Calu3 (cell line): ENCODE results near the gene MDFI. TPM values are rescaled to one million over a fixed set of nuclear protein-coding genes. Genes with fewer than 3 reads are reported as not detected.

Experiments used
- BruUV-seq: library from RNA; stranded (reverse); fragments of 400-500 nt; replicated peaks from 2 replicates; lab custom pipeline; 2021; lab: Mats Ljungman, UMichigan
- CTCF ChIA-PET: fragments of 300-600 bp; sonication (Branson Sonifier 250); formaldehyde crosslinking; loops from one replicate; lab custom pipeline; 2022; ENCODE audit warnings: antibody characterized with exemption; lab: Charles Lee
- DNase-seq: peaks from one replicate; pipeline ENCODE4 v3.0.0; 2022
- H3K27ac Mint-ChIP-seq: one replicate; pipeline ENCODE4 v1.8.0; 2022; ENCODE audit warnings: mixed read lengths; ENCODE audit not compliant: unreplicated experiment
- H3K27me3 Mint-ChIP-seq: one replicate; pipeline ENCODE4 v1.8.0; 2022; ENCODE audit warnings: mixed read lengths; ENCODE audit not compliant: unreplicated experiment
- H3K36me3 Mint-ChIP-seq: one replicate; pipeline ENCODE4 v1.8.0; 2022; ENCODE audit warnings: mild to moderate bottlenecking, moderate library complexity, mixed read lengths; ENCODE audit not compliant: insufficient read depth, unreplicated experiment
- H3K4me1 Mint-ChIP-seq: one replicate; pipeline ENCODE4 v1.8.0; 2022; ENCODE audit warnings: mild to moderate bottlenecking, low read depth, mixed read lengths; ENCODE audit not compliant: unreplicated experiment
- H3K4me3 Mint-ChIP-seq: one replicate; pipeline ENCODE4 v1.8.0; 2022; ENCODE audit warnings: mild to moderate bottlenecking, low read depth, moderate library complexity, mixed read lengths; ENCODE audit not compliant: unreplicated experiment
- H3K9me3 Mint-ChIP-seq: one replicate; pipeline ENCODE4 v1.8.0; 2022; ENCODE audit warnings: low read depth, mixed read lengths; ENCODE audit not compliant: unreplicated experiment
- intact Hi-C: fragments of 100-400 bp; cut with micrococcal nuclease; formaldehyde crosslinking; loops from one replicate; pipeline ENCODE4 v1.10.0; 2022; ENCODE audit not compliant: unreplicated experiment
- total RNA-seq: library from RNA; stranded (reverse); gene quantifications from 2 replicates; pipeline ENCODE4 v1.2.3, GENCODE V29; 2022
- TF ChIP-seq, protein P1 (sequence below): fragments of 200-600 bp; IDR thresholded peaks from one replicate; pipeline ENCODE4 v1.8.0; 2022; ENCODE audit warnings: antibody characterized with exemption; ENCODE audit not compliant: unreplicated experiment

The MDFI gene
- total RNA-seq, 1 experiment from 2014 or later, result 19.7 TPM

DNA sequence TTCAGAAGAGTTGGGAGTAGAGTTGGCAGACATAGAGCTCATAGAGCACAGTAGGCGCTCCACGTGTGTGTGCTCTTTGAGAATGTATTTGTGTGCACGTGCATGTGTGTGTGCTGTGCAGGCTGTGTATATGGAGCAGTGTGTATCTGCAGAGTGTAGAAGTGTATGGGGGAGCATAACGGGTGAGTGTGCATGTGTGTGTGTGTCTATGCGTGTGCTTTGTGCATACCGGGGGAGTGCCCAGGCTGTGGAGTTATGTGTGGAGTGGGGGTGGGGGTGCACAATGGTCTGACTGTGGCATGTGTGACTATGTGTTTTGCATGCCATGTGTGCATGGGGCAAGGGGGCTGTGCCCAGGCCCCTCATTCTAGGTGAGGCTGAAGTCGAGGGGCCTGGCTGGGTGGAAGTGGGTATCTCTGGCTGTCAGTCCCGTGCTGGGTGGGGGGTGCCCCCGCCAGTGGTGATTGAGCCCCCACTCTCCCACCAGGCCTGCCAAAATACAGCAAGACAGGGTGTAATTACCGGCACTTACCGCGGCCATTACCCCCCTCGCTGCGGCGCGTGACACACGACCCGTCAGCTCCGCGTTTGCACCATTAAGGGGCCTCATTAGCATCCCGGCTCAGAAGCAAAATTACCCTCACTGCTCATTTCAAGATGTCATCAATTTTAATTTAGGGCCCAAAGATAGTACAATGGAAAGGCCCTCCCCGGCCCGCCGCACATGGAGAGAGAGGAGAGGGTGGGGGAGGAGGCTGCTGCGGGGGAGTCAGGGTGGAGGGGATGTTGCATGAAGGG, 39.1 kb downstream of the MDFI start:
- no peaks in the 10 kb centered on the region for H3K9me3 Mint-ChIP-seq
- intact Hi-C loops, result no loop called here
- no peak for DNase-seq
- H3K27me3 Mint-ChIP-seq, result peaks cover 54% of the 10 kb centered on the region
- CTCF ChIA-PET, result no interaction called here
- H3K36me3 Mint-ChIP-seq, result no peaks in the 10 kb centered on the region
- no peak overlapping the region for H3K4me3 Mint-ChIP-seq
- H3K27ac Mint-ChIP-seq, result no peak overlapping the region
- BruUV-seq, result no TSS peak
- TF ChIP-seq, protein P1, sequence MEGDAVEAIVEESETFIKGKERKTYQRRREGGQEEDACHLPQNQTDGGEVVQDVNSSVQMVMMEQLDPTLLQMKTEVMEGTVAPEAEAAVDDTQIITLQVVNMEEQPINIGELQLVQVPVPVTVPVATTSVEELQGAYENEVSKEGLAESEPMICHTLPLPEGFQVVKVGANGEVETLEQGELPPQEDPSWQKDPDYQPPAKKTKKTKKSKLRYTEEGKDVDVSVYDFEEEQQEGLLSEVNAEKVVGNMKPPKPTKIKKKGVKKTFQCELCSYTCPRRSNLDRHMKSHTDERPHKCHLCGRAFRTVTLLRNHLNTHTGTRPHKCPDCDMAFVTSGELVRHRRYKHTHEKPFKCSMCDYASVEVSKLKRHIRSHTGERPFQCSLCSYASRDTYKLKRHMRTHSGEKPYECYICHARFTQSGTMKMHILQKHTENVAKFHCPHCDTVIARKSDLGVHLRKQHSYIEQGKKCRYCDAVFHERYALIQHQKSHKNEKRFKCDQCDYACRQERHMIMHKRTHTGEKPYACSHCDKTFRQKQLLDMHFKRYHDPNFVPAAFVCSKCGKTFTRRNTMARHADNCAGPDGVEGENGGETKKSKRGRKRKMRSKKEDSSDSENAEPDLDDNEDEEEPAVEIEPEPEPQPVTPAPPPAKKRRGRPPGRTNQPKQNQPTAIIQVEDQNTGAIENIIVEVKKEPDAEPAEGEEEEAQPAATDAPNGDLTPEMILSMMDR, result no peak
- H3K4me1 Mint-ChIP-seq, result no peaks in the 10 kb centered on the region

DNA sequence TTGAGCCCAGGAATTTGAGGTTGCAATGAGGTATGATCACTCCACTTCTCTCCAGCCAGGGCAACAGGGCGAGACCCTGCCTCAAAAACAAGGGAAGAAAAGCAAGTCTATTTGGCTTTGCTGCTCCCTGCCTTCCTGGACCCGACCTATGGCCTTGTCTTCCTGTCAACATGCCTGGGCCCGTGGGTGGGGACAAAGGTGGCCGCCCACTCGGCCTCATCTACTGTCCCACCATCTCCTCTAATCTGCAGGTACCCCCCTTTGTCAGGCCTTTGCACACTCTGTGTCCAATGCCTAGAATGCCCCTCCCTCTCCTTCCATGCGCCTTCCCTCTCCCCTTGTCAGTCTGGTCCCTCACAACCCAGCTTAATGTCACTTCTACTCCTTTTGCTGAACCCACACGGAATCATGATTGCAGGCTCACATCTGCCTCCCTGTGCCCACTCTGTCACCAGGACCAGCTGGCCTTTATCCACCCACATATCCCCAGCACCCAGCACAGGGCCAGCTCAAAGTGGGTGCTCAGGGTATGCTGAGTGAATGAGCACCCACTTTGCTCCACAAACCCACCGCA, 40.3 kb downstream of the MDFI start:
- Mint-ChIP-seq H3K36me3 (peaks cover 5% of the 10 kb centered on the region), H3K27me3 (peaks cover 41% of the 10 kb centered on the region), H3K4me1 (no peaks in the 10 kb centered on the region), H3K27ac (no peak overlapping the region), H3K4me3 (no peak overlapping the region), H3K9me3 (no peaks in the 10 kb centered on the region)
- TF ChIP-seq, protein P1, result no peak
- BruUV-seq, result no TSS peak
- CTCF ChIA-PET, result interaction anchor here (0.6 kb wide), 1 partner anchor 223 kb away, joined by 3 read pairs; no protein-coding TSS in a partner anchor
- intact Hi-C loops, result no loop called here
- no peak for DNase-seq

DNA sequence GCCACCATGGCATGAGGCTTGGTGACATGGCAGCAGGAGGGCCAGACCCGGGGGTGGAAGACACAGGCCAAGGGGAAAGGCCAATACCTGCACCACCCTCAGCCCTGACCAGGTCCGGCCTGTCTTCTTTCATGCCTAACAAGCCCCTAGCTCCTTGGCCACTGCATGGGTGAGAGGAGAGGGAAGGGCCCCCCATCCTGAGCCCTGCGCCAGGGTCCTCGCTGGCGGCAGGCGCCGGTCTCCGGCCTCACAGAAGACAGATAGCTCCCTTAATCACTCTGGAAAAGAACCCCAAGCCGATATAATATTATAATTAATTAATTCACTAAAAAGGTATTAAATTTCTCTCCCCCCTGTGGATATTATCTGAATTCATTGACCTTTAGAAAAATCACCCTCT, 41.4 kb downstream of the MDFI start:
- no peaks in the 10 kb centered on the region for H3K9me3 Mint-ChIP-seq
- H3K36me3 Mint-ChIP-seq, result peaks cover 7% of the 10 kb centered on the region
- intact Hi-C loops, result no loop called here
- H3K4me1 Mint-ChIP-seq, result no peaks in the 10 kb centered on the region
- TF ChIP-seq, protein P1, result no peak
- no peak overlapping the region for H3K4me3 Mint-ChIP-seq
- H3K27me3 Mint-ChIP-seq, result peaks cover 30% of the 10 kb centered on the region
- DNase-seq, result no peak
- CTCF ChIA-PET, result interaction anchor here (0.5 to 1.3 kb wide), 4 partner anchors 62 to 1873 kb away, joined by 3 to 7 read pairs (median 3); no protein-coding TSS in a partner anchor
- BruUV-seq, result no TSS peak
- H3K27ac Mint-ChIP-seq, result no peak overlapping the region

DNA sequence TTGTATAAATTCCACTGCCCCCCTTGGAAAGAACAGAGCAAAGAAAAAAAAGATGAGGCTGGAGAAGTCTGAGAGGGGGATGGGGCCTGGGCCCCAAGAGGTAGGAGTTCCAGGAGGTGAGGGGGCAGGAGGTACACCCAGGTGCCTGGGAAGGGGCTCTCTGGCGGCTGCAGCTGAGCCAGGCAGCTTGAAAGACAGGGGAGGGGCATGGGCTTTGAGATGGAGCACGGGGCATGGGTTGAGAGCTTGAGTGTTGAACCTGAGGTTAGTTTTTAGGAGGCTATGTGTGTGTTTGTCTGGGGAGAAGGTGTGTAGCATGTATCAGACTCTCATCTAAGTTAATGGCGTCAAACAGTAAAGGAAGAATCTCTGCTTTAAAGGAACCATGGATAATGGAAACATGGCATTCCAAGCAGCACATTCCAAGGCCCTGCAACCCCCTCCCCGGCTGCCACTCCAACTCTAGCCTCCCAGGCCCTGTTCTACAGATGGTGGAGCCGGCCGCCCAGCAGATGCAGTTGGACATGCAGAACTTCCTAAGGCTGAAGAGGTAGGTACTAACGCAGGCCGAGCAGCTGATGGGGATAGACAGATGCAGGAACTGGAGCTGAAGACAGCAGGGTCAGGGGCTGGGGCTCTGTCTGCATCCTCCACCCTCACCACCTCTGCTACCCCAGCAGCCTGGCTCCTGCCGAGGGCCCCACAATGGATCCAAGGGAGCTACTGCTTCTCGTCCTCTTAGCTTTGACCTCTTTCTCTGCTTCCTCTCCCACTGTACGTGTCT, 42.1 kb downstream of the MDFI start:
- Mint-ChIP-seq H3K9me3 (no peaks in the 10 kb centered on the region), H3K4me1 (no peaks in the 10 kb centered on the region), H3K27me3 (peaks cover 23% of the 10 kb centered on the region), H3K27ac (no peak overlapping the region), H3K4me3 (no peak overlapping the region), H3K36me3 (peaks cover 7% of the 10 kb centered on the region)
- CTCF ChIA-PET, result interaction anchor here (0.6 to 1.4 kb wide), 5 partner anchors 67 to 1873 kb away, joined by 3 to 7 read pairs (median 3); no protein-coding TSS in a partner anchor
- no TSS peak for BruUV-seq
- TF ChIP-seq, protein P1, result no peak
- DNase-seq, result no peak
- intact Hi-C loops, result no loop called here
